OCI-LY3 (cell line): Measurements from ENCODE around the gene ADA.
"Not testable (repeated sequence)": the region's sequence is repeated elsewhere in the genome, so short reads cannot be mapped to it uniquely, and the experiment has no call there.

Experiments
- CTCF ChIP-seq: fragments of 200-600, 300-600 bp; sonication (generic); IDR thresholded peaks from 2 replicates; pipeline ENCODE4 v1.5.1; 2014; ENCODE audit warnings: antibody characterized with exemption, low read length, low read depth
- EZH2phosphoT487 ChIP-seq: fragments of 200-600 bp; shearing (Covaris generic); IDR thresholded peaks from 2 replicates; pipeline ENCODE4 v1.6.1; 2018; ENCODE audit warnings: antibody characterized with exemption, mixed run types, low read depth

- not testable (repeated sequence) for TF ChIP-seq CTCF, EZH2phosphoT487
Measured at GRCh38 chr20:44697041-44697440, 45.5 kb upstream of the ADA start.
